Chondrocyte (in vitro differentiated cells): ENCODE data around the gene AGR3. TPM values are rescaled to one million over a fixed set of nuclear protein-coding genes. Genes with fewer than 3 reads are reported as not detected.

Experiments used
- DNase-seq: peaks from one replicate; pipeline ENCODE4 v3.0.0; 2021; ENCODE audit warnings: mixed read lengths, low spot score
- H3K27ac Mint-ChIP-seq: one replicate; pipeline ENCODE4 v1.8.0; 2021; ENCODE audit warnings: mild to moderate bottlenecking, moderate library complexity, mixed read lengths; ENCODE audit not compliant: unreplicated experiment
- H3K27me3 Mint-ChIP-seq: 2 replicates; pipeline ENCODE4 v1.8.0; 2021; ENCODE audit warnings: low read depth, mixed read lengths
- H3K36me3 Mint-ChIP-seq: 2 replicates; pipeline ENCODE4 v1.8.0; 2021; ENCODE audit warnings: low read depth, mixed read lengths
- H3K4me1 Mint-ChIP-seq: 2 replicates; pipeline ENCODE4 v1.8.0; 2021; ENCODE audit warnings: low read depth, mild to moderate bottlenecking, mixed read lengths
- H3K4me3 Mint-ChIP-seq: one replicate; pipeline ENCODE4 v1.8.0; 2021; ENCODE audit warnings: mild to moderate bottlenecking, moderate library complexity, mixed read lengths; ENCODE audit not compliant: unreplicated experiment
- H3K9me3 Mint-ChIP-seq: 2 replicates; pipeline ENCODE4 v1.8.0; 2021; ENCODE audit warnings: low read depth, mixed read lengths
- total RNA-seq: library from RNA; stranded (reverse); gene quantifications from 3 replicates; pipeline ENCODE4 v1.2.1, GENCODE V29; 2021
- TF ChIP-seq, protein P1 (sequence below): fragments of 200-600 bp; sonication (generic); IDR thresholded peaks from 2 replicates; pipeline ENCODE4 v1.5.0; 2021; ENCODE audit warnings: antibody characterized with exemption, mild to moderate bottlenecking, moderate library complexity

AGR3 gene
- total RNA-seq, 1 donor from 2014 or later, result not detected

DNA sequence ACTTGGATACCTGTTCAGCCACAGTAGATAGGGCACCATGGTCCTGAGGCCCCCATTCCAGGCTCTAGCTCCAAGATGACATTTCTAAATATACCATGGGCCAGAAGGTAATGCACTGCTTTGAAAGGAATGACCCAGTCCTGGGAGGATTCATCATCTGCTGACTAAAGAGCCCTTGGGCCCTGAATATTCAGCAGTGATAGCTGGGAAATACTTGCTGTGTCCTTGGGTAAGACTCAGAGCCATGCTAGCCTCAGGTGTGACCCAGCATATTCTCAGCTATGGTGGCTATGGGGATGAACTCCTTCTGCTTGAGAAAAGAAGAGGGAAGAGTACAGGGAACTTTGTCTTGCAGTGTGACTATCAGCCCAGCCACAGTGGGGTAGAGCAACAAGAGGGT is 55.7 kb downstream of the AGR3 start:
- H3K9me3 Mint-ChIP-seq, result peaks cover 19% of the 10 kb centered on the region
- DNase-seq, result no peak
- H3K4me1 Mint-ChIP-seq, result no peaks in the 10 kb centered on the region

DNA sequence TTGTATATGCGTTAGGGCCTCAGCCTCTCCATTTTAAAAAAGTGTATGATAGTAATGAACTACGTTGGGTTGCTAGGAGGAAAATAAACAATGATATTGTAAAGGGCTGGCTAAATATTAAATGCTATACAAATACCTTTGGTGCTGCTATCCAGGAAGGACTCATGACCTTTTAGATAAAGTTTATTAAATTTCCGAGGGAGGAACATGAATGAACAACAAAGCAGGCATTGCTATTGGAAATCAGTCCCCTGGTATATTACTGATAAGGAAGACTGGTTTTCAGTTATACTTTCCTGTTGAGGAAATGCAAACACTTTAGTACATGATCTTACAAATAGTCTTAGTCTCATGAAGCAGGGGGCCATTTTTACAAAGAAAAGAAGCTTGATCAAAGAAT is 59.8 kb downstream of the AGR3 start:
- DNase-seq, result no peak
- TF ChIP-seq, protein P1, sequence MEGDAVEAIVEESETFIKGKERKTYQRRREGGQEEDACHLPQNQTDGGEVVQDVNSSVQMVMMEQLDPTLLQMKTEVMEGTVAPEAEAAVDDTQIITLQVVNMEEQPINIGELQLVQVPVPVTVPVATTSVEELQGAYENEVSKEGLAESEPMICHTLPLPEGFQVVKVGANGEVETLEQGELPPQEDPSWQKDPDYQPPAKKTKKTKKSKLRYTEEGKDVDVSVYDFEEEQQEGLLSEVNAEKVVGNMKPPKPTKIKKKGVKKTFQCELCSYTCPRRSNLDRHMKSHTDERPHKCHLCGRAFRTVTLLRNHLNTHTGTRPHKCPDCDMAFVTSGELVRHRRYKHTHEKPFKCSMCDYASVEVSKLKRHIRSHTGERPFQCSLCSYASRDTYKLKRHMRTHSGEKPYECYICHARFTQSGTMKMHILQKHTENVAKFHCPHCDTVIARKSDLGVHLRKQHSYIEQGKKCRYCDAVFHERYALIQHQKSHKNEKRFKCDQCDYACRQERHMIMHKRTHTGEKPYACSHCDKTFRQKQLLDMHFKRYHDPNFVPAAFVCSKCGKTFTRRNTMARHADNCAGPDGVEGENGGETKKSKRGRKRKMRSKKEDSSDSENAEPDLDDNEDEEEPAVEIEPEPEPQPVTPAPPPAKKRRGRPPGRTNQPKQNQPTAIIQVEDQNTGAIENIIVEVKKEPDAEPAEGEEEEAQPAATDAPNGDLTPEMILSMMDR, result no peak
- H3K9me3 Mint-ChIP-seq, result no peaks in the 10 kb centered on the region
- peaks cover 1% of the 10 kb centered on the region for H3K36me3 Mint-ChIP-seq
- no peaks in the 10 kb centered on the region for H3K27me3 Mint-ChIP-seq
- H3K4me3 Mint-ChIP-seq, result no peak overlapping the region
- peaks cover 11% of the 10 kb centered on the region for H3K4me1 Mint-ChIP-seq
- H3K27ac Mint-ChIP-seq, result no peak overlapping the region

More for the DNA sequence above, 55.7 kb downstream of the AGR3 start:
- TF ChIP-seq, protein P1, result no peak
- H3K27ac Mint-ChIP-seq, result no peak overlapping the region
- H3K27me3 Mint-ChIP-seq, result no peaks in the 10 kb centered on the region
- H3K36me3 Mint-ChIP-seq, result peaks cover 2% of the 10 kb centered on the region
- H3K4me3 Mint-ChIP-seq, result no peak overlapping the region

DNA sequence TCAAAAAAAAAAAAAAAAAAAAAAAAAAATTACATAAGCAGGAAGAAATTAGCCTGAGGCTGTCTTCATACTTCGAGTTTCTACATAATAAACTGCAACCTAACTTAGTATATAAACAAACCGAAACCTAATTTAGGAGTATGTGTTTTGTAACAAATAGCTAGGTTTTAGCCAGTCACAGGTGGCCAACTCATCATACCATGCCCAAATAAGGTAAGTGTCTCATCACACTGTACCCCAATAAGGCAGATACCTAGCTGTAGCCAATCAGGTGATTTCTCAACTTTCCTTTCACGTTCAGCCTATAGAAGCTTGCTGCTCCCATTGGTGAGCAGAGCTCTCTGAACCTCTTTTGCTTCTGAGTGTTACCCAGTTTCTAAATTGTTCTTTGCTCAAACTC is 63.1 kb downstream of the AGR3 start:
- H3K36me3 Mint-ChIP-seq, result peaks cover 1% of the 10 kb centered on the region
- H3K4me3 Mint-ChIP-seq, result no peak overlapping the region
- no peaks in the 10 kb centered on the region for H3K27me3 Mint-ChIP-seq
- TF ChIP-seq, protein P1, result no peak
- no peak for DNase-seq
- peaks cover 29% of the 10 kb centered on the region for H3K4me1 Mint-ChIP-seq
- H3K27ac Mint-ChIP-seq, result no peak overlapping the region
- no peaks in the 10 kb centered on the region for H3K9me3 Mint-ChIP-seq

DNA sequence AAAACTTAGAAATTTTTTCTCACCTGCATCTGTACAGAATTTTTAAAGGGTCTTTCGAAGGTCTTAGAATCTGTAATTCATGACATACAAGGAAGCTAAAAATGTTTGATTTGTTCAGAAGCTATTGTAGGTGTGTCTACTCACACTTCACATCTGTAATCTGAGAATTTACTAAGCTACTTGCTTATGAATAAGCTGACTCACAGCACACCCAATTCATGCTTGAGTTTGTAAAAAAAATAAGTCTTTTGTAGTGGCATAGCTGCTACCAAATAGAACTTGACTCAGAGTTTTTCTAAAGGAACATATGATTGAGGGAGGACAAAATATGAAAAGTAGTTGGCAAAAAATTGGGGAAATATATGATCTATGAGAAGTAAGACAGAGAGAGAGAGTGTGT is 64.2 kb downstream of the AGR3 start:
- H3K9me3 Mint-ChIP-seq, result no peaks in the 10 kb centered on the region
- peak overlapping the region; percentile 1 for H3K27ac Mint-ChIP-seq
- no peak for DNase-seq
- H3K36me3 Mint-ChIP-seq, result peaks cover 1% of the 10 kb centered on the region
- H3K4me3 Mint-ChIP-seq, result no peak overlapping the region
- no peaks in the 10 kb centered on the region for H3K27me3 Mint-ChIP-seq
- TF ChIP-seq, protein P1, result no peak
- peaks cover 37% of the 10 kb centered on the region for H3K4me1 Mint-ChIP-seq

DNA sequence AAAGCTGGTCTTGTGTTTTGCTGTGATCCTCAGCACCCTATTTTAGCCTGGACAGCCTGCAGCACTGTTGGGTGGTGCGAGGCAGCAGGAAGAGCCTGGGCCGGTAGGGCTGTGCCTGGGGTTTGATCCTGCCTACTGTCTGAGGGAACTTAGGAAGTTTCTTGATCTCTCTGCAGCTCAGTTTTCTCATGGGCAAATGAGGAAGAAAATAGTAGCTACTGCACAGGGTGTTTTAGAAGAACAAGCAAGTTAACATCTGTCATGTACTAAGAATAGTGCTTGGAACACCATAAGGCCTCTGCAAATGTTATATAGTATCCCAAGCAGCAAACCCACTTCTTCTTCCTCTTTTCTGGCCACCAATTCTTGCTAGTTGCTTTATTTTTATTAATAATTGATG is 65.0 kb downstream of the AGR3 start:
- Mint-ChIP-seq H3K4me3 (no peak overlapping the region), H3K9me3 (no peaks in the 10 kb centered on the region), H3K36me3 (peaks cover 1% of the 10 kb centered on the region), H3K27ac (no peak overlapping the region), H3K4me1 (peaks cover 43% of the 10 kb centered on the region), H3K27me3 (no peaks in the 10 kb centered on the region)
- DNase-seq, result no peak
- TF ChIP-seq, protein P1, result no peak
